GM19035 (cell line): ENCODE data around the gene EIF2AK3.

ENCODE experiments used
- ATAC-seq: cut with Tn5 transposase; IDR thresholded peaks from one replicate; pipeline ENCODE4 v1.9.1; 2021; ENCODE audit not compliant: unreplicated experiment

Gene EIF2AK3

GRCh38 chr2:88545118-88545517 lies 82.1 kb downstream of the EIF2AK3 start:
- ATAC-seq = no peak

GRCh38 chr2:88543541-88544057 lies 83.7 kb downstream of the EIF2AK3 start:
- ATAC-seq = no peak

GRCh38 chr2:88542668-88543067 lies 84.6 kb downstream of the EIF2AK3 start:
- no peak for ATAC-seq

GRCh38 chr2:88540346-88540745 lies 86.9 kb downstream of the EIF2AK3 start:
- ATAC-seq = no peak

GRCh38 chr2:88538362-88538917 lies 88.8 kb downstream of the EIF2AK3 start:
- ATAC-seq = no peak

- ATAC-seq = no peak
Measured at GRCh38 chr2:88537640-88538039, 89.6 kb downstream of the EIF2AK3 start.

GRCh38 chr2:88530081-88530480 lies 97.2 kb downstream of the EIF2AK3 start:
- ATAC-seq = no peak

- ATAC-seq = no peak
Measured at GRCh38 chr2:88521445-88522073, 105.7 kb downstream of the EIF2AK3 start.

GRCh38 chr2:88517759-88518201 lies 109.5 kb downstream of the EIF2AK3 start:
- ATAC-seq = no peak
